GM19324 (cell line): ENCODE measurements around the gene PUM1.
"Not testable (repeated sequence)": the region's sequence is repeated elsewhere in the genome, so short reads cannot be mapped to it uniquely, and the experiment has no call there.

Experiments used
- ATAC-seq: cut with Tn5 transposase; IDR thresholded peaks from one replicate; pipeline ENCODE4 v1.9.1; 2021; ENCODE audit warnings: mild to moderate bottlenecking, moderate library complexity; ENCODE audit not compliant: unreplicated experiment, low FRiP score

PUM1 gene

GRCh38 chr1:30998887-30999286, 66.6 kb downstream of the PUM1 start:
- no peak for ATAC-seq

- ATAC-seq: no peak
Measured at GRCh38 chr1:30998171-30998570, 67.3 kb downstream of the PUM1 start.

DNA sequence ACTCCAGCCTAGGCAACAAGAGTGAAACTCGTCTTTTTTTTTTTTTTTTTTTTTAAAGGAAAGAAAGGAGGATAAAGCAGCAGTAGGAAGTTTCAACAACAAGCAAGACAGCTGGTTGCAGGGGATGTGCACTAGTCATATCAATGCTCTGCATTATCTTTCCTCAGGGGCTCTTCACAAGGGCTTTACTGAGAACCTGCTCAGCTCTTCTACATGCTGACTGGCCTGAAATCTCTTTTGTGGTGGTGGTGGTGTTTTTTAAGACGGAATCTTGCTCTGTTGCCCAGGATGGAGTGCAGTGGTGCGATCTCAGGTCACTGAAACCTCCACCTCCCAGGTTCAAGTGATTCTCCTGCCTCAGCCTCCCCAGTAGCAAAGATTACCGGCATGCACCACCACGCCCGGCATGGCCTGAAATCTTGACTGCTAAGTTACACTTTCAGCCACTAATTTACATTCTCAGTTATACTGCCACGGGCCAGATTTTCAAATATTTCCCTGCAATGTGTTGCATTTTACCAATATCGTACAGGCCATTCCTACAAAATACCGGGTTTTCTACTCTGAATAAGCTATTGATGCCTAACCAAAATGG, 68.0 kb downstream of the PUM1 start:
- no peak for ATAC-seq

DNA sequence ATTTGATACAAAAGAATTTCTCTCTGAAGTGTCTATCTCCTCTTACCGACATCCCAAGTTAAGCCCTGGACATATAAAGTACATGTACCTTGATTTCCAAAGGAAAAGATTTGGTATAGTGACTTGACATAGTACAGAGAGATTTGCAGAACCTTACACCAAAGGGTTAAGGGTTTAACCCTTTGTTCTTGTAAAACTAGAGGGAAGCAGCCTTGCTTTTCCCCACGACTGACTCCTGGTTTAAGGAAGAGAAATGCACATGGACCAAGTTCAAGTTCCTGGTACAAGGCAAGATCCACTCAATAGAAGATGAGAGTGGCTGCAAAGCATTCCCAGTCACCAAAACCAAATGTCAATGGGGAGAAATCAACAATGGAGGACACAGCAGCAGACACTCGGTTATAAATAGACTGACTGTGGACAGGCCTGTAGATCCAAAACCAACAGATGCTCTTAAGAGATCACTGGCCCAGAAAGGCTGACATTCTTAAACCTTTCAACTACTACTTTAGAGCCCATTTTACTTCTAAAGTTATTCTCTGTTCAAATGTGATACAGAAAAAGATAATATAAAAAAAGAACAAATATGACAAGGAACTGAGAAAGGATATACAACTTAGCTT, 69.4 kb downstream of the PUM1 start:
- ATAC-seq: no peak

DNA sequence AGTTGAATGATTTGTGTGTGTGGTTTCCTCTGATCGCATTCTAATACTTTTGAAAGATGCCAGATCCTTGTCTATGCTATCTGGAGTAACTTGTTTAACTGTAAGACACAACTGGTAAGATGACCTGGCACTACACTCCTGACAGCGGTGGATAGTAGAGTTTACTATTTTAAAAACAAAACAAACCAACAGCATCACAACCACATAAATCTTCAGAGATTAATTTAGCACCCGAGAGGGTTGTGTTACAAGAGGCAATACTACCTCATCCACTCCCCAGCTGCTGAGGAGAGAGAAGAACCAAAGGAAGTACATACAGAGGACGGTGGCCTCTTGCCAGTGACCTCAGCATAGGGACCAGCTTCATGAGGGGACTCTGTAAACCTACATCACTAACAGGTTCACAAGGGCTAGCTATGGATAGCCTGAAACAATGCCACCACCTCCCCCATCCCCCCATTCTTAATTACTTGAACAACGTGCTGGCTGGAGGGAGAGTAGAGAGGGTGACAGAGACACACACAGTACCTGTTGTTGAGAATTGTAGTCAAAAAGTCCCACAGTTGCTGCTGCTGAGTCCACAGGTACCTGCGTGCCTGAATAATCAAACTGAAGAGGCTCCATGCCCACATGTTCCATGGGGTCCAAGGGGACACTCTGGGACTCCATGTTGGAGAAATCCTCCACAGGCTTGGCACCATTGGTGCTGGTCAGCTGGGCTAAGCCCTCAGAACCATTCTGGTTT, 73.5 kb downstream of the PUM1 start:
- no peak for ATAC-seq

- no peak for ATAC-seq
Measured at GRCh38 chr1:30990591-30990990, 74.9 kb downstream of the PUM1 start.

DNA sequence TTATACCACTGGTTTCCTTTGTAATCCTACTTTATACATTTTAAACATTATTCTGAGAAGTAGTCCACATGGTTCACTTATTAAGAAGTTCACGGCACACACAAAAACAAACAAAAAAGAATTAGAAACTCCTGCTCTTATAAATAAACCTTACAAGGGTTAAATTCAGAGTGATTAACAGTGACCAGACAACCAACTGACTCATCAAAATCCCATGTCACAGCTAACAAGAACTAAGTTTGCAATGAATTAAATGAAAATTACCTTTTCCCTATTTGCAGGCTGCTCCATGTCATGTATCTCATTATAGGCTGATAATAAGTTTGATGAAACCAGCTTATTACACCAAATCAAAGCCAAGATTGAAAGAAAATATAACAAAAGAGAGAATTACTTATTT, 77.5 kb downstream of the PUM1 start:
- no peak for ATAC-seq

DNA sequence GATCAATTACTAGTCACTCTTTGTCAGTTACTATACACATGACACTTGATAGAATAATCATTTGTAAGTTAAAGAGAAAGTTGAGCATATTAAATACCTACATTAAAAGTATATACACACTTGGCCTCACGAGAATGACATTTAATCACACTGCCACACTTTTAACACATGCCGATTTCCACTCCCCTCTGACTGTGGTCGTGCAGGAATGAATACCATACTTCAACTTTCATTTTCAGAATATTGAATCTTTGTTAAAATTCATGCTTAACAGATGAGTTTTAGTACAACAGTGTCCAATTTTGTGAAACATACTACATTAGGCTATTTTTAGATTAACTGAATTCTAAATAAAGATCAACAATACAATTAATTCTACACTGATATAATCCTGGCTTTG, 78.8 kb downstream of the PUM1 start:
- no peak for ATAC-seq

DNA sequence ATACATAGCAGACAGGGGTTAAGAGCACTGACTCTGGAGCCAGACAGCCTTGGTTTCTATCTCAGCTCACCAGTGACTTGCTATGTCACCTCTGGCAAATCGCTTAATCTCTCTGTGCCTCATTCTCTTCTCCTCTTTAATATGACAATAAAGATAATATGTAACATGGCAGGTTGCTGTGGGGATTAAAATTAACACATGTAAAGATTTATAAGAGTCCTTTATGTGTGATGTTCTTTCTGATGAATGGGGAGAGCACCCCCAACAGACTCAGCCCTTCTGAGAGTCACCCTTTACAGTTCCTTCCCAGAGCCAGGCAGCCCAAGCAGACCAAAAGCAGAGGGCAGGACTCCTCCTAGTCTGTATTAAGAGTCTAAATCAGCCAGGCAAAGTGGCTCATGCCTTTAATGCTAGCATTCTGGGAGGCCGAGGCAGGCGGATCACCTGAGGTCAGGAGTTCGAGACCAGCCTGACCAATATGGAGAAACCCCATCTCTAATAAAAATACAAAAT, 80.5 kb downstream of the PUM1 start:
- ATAC-seq: no peak

DNA sequence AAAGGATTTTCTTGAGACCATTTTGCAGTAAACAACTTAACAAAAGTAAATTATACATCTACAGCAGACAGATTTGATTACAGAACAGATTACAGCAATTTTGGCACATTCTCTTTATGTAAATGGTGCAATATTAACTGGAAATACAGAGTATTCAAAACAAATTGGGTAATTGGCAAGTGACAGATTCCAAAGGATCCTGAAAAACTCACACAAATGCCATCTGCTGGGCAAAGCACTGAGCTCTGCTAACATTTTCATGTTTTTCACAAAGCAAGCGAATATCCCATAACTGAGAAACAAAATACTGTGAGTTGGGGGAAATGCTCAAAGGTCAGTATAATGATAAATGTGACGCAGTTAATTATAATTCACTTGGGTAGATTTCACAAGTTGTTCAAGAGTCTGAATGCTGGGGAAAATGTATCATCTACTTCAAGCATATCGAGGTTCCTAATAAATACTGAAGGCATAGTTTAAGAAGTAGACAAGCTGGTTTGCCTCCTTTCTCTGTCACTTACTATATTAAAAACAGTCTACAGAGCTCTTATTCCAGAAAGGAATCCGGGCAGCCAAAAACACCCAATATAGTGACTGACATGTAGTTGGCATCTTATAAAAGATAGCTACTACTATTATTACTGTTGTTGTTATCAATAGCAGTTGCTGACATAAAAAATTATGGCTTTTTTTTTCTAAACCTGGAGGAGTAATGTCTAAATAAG, 81.2 kb downstream of the PUM1 start:
- no peak for ATAC-seq

- no peak for ATAC-seq
Measured at GRCh38 chr1:30982937-30983336, 82.6 kb downstream of the PUM1 start.

DNA sequence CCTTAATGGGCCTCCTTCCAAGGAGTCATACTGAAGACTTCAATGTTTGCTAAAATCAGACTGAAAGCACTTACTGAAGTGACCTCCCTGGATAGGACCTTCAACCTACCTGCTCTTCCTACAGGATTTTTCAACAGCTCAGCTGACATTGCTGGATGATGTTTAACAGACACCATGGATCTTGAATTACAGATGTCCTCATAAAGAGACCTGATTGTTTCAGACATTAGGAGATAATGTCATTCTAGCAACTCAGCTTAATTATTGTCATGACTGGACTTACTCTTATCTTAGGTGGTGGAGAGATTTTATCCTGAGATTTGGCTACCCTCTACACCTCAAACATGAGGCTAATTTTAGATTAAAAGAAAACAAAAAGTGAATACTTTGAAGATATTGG, 83.1 kb downstream of the PUM1 start:
- no peak for ATAC-seq

- no peak for ATAC-seq
Measured at GRCh38 chr1:30981172-30981571, 84.3 kb downstream of the PUM1 start.

- no peak for ATAC-seq
Measured at GRCh38 chr1:30977511-30977910, 88.0 kb downstream of the PUM1 start.

DNA sequence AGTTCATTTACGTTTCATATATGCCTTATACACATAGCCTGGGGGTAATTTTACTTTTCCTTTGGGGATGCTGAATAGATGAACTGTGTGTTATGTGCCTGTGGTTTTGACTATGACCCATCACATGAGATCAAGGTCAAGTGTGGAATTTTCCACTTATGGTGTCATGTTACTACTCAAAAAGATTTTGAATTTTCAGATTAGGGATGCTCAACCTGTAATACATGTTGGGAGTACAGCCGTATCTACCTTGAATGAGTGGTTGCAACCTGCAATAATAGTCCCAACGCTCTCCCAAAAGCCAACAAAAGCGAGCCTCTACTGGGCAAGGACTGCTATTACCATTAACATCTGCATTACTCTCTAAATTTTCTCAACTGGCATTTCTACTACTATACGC, 88.4 kb downstream of the PUM1 start:
- no peak for ATAC-seq

DNA sequence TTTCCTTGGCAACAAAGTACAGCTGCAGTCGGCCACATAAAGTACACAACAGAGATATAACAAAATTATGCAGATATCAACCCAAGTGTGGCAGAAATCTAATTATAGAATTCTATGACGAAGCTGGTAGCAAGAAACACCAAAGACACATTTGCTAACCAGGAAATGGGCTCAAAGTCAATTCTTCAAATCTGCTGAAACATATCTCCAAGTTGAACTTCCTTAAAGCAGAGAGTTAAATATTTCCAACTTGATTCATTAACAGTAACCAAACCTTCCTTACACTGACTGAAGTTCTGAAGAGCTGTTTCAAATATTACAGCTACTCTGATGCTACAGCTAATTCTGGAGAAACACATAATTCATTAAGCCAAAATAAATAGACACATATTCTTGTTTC, 89.4 kb downstream of the PUM1 start:
- no peak for ATAC-seq

- ATAC-seq: no peak
Measured at GRCh38 chr1:30975217-30975616, 90.3 kb downstream of the PUM1 start.

- no peak for ATAC-seq
Measured at GRCh38 chr1:30974536-30974935, 91.0 kb downstream of the PUM1 start.

DNA sequence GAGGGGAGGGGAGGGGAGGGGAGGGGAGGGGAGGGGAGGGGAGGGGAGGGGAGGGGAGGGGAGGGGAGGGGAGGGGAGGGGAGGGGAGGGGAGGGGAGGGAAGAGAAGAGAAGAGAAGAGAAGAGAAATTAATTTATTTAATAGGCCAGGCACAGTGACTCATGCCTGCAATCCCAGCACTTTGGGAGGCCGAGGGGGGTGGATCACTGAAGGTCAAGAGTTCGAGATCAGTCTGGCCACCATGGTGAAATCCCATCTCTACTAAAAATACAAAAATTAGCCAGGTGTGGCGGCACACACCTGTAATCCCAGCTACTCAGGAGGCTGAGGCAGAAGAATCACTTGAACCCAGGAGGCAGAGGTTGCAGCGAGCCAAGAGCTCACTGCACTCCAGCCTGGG, 93.2 kb downstream of the PUM1 start:
- not testable (repeated sequence) for ATAC-seq

DNA sequence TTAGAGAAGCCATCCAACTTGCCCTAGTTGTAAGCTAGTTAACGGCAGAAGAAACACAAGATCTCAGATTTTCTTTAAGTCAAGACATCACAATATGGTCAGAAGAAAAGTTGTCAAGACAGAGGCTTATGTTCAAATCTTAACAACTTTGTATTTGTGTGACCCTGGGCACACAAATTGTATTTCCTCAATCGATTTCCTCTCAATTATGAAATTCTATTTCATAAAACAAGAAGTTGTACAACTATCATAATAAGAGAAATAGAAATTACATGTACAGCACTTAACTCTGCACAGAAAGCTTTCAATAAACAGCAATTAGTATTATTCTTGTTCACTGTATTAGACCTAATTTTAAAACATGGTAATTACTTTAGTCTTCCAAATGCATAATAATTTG, 94.0 kb downstream of the PUM1 start:
- no peak for ATAC-seq

GRCh38 chr1:30969903-30970302, 95.6 kb downstream of the PUM1 start:
- no peak for ATAC-seq
